Ishikawa (cell line): Measurements from ENCODE around the gene GRB10.

ENCODE experiments used
- CEBPB ChIP-seq: IDR thresholded peaks from 2 replicates; pipeline ENCODE4 v1.6.1; 2012
- CREB1 ChIP-seq: IDR thresholded peaks from 2 replicates; pipeline ENCODE4 v1.6.1; 2012; ENCODE audit warnings: low read depth
- EGR1 ChIP-seq: IDR thresholded peaks from 2 replicates; pipeline ENCODE4 v1.6.1; 2012
- EP300 ChIP-seq: IDR thresholded peaks from 2 replicates; pipeline ENCODE4 v1.6.1; 2012; ENCODE audit warnings: borderline replicate concordance
- FOXM1 ChIP-seq: IDR thresholded peaks from 2 replicates; pipeline ENCODE4 v1.6.1; 2012; ENCODE audit warnings: low read depth, borderline replicate concordance
- RAD21 ChIP-seq: IDR thresholded peaks from 2 replicates; pipeline ENCODE4 v1.6.1; 2012; ENCODE audit warnings: low read depth
- TAF1 ChIP-seq: IDR thresholded peaks from 2 replicates; pipeline ENCODE4 v1.6.1; 2012; ENCODE audit warnings: low read depth, mild to moderate bottlenecking
- TCF12 ChIP-seq: IDR thresholded peaks from 2 replicates; pipeline ENCODE4 v1.6.1; 2012; ENCODE audit warnings: low read depth
- TEAD4 ChIP-seq: IDR thresholded peaks from 2 replicates; pipeline ENCODE4 v1.6.1; 2012
- YY1 ChIP-seq: IDR thresholded peaks from 2 replicates; pipeline ENCODE4 v1.6.1; 2012; ENCODE audit warnings: low read depth
- TF ChIP-seq, protein P1 (sequence below): IDR thresholded peaks from 2 replicates; pipeline ENCODE4 v1.6.1; 2012
- TF ChIP-seq, protein P2 (sequence below): IDR thresholded peaks from 2 replicates; pipeline ENCODE4 v1.6.1; 2012; ENCODE audit warnings: low read depth, mild to moderate bottlenecking
- TF ChIP-seq, protein P3 (sequence below): IDR thresholded peaks from 2 replicates; pipeline ENCODE4 v1.6.1; 2012

DNA sequence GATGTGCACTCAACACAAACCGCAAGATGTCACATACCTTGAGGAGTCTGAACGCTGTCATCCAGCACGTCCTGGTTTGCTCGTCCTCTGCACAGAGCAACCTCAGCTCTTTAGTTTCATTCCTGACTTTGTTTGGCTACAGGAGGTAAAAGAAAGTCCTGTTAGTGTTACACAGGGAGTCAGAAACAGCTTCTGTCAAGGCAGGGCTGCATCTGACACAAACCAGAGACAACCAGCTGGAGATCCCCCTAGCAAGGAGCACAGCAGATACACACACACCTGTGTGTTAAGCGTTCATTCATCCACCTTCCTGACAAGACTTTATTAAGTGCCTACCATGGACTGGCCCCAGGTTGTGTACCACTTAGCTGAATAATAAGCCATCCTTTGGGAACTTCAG is 170.0 kb downstream of the GRB10 start:
- TF ChIP-seq TAF1 (no peak), FOXM1 (no peak), CREB1 (no peak), RAD21 (no peak), CEBPB (no peak), YY1 (no peak), TEAD4 (no peak), TCF12 (no peak), EP300 (no peak), EGR1 (no peak)
- TF ChIP-seq, protein P1, sequence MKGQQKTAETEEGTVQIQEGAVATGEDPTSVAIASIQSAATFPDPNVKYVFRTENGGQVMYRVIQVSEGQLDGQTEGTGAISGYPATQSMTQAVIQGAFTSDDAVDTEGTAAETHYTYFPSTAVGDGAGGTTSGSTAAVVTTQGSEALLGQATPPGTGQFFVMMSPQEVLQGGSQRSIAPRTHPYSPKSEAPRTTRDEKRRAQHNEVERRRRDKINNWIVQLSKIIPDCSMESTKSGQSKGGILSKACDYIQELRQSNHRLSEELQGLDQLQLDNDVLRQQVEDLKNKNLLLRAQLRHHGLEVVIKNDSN, result no peak
- TF ChIP-seq, protein P2, sequence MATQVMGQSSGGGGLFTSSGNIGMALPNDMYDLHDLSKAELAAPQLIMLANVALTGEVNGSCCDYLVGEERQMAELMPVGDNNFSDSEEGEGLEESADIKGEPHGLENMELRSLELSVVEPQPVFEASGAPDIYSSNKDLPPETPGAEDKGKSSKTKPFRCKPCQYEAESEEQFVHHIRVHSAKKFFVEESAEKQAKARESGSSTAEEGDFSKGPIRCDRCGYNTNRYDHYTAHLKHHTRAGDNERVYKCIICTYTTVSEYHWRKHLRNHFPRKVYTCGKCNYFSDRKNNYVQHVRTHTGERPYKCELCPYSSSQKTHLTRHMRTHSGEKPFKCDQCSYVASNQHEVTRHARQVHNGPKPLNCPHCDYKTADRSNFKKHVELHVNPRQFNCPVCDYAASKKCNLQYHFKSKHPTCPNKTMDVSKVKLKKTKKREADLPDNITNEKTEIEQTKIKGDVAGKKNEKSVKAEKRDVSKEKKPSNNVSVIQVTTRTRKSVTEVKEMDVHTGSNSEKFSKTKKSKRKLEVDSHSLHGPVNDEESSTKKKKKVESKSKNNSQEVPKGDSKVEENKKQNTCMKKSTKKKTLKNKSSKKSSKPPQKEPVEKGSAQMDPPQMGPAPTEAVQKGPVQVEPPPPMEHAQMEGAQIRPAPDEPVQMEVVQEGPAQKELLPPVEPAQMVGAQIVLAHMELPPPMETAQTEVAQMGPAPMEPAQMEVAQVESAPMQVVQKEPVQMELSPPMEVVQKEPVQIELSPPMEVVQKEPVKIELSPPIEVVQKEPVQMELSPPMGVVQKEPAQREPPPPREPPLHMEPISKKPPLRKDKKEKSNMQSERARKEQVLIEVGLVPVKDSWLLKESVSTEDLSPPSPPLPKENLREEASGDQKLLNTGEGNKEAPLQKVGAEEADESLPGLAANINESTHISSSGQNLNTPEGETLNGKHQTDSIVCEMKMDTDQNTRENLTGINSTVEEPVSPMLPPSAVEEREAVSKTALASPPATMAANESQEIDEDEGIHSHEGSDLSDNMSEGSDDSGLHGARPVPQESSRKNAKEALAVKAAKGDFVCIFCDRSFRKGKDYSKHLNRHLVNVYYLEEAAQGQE, result no peak
- TF ChIP-seq, protein P3, sequence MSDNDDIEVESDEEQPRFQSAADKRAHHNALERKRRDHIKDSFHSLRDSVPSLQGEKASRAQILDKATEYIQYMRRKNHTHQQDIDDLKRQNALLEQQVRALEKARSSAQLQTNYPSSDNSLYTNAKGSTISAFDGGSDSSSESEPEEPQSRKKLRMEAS, result no peak
